DMS79 treated with DMSO at 0.1 percent for 48 hours (cell line): ENCODE data around the gene ENTREP3.
"Not testable (repeated sequence)": the region's sequence is repeated elsewhere in the genome, so short reads cannot be mapped to it uniquely, and the experiment has no call there.

Experiments used
- DNase-seq: peaks from one replicate; lab custom pipeline; 2025; lab: John Stamatoyannopoulos, UW

ENTREP3 gene

DNA sequence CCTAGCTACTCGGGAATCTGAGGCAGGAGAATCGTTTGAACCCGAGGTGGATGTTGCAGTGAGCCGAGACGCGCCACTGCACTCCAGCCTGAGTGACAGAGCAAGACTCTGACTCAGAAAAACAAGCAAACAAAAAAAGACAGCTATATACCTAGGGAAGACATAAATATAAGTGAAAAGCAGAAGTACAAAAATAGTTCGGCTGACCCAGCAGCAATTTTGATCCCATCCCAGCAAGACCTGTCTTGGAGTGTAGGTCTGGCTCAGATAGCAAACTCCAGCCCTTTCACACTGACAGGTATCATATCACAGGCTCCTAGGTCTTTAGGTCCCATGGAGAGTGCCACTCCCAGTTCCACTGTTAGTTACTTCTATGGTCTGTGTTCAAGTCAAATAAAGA is 32.2 kb downstream of the ENTREP3 start:
- DNase-seq, result no peak

DNA sequence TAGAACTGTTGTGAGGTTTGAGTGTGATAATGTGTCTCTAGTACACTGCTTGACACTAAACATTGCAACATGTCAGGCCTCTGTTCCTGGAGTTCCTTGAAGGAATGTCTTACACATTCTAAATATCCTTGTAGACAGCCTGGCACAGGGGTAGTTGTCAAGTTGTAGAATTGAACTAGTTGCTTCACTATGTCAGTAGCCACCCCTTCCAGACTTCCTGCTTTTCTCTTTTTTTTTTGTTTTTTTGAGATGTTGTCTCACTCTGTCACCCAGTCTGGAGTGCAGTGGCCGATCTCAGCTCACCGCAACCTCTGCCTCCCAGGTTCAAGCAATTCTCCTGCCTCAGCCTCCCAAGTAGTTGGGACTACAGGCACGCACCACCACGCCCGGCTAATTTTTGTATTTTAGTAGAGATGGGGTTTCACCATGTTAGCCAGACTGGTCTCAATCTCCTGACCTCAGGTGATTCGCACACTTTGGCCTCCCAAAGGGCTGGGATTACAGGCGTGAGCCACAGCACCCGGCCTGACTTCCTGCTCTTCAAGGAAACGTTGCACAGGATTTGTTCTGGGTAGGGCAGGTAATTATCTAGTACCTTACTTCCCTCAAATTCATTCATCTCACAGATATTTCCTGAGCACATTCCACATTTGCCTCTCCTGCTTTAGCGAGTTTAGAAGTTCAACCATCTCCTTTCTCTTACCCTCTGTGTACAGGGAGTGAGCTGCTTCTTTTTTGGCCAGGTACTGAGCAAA is 34.9 kb downstream of the ENTREP3 start:
- not testable (repeated sequence) for DNase-seq

DNA sequence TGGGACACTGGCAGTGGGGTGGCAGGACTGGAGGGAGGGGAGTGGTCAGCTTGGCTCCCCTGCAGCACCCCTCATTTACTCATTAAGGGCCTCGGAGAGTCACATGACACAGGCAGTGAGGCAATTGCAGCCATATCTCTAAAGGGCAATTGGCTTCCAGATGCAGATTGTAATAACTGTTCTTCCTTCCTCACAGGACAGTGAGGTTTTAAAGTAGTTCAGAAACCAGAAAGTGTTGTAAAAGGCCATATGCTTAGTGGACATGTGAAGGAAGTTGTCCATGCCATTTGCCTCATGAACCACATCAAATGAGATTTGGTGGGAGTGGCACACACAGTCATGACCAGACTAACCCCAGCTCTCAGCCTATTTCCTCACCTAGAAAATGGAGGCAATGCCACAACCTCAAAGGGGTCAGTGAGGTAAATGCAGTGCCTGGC is 35.7 kb downstream of the ENTREP3 start:
- peak; percentile 9 for DNase-seq

DNA sequence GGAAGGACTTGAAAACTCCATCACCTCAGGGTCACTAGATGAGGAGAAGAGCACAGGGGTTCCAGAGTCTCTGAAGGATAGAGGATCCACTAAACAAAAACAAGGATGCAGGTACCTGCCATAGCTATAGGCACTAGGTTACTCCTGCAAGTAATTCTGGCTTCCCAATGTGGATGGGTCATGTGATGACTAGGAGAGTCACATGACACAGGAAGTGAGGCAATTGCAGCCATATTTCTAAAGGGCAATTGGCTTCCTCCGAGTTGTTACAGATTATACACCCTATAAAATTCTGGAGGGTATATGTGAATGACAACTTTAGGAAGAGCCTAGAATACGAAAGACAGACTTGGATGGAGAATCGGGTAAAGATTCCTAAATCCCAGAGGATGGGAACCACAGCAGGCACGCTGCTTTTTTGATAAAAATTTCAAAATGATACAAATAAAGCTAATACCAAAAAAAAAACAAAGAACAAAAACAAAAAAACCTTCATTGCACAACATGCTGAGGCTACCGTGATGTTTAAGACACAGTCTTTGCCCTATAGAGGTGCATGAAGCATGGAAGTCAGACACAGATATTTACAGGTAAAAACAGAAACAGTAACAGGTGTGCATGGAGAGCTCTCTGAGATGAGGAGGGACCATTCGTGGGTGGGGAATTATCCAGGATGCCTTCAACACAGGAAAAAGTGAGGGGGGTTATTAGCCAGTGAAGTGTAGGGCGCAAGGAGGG is 36.3 kb downstream of the ENTREP3 start:
- no peak for DNase-seq

DNA sequence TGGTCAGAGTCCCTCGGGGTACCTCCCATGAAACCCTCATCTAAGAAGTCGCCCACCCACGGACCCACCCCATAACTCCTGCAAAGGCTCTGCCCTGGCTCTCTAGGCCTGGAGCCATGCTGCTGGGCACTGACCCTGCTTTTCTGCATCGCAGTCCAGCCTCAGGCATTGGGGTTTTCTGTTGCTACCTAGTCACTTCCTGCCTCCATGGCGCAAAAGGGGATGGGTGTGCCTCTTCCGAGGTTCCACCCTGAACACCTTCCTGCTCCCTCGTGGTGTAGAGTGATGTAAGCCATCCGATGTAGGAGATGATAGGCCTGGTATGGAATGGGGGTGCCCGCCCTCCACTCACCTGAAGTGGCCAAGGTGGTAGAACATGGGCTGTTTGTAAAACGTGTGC is 40.6 kb downstream of the ENTREP3 start:
- not testable (repeated sequence) for DNase-seq

DNA sequence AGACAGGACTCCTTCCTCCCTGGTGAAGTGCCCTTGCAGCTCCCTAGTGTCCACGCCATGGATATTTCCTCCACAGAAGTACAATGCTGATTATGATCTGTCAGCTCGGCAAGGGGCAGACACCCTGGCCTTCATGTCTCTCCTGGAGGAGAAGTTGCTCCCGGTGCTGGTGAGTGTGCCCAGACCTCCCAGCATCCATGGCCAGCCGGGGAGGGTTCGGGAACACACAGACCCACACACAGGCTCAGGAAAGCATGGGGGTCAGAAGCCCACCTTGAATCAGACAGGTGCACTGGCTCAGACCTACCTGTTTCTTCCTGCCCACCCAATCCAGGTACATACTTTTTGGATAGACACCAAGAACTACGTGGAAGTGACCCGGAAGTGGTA is 43.2 kb downstream of the ENTREP3 start:
- not testable (repeated sequence) for DNase-seq

DNA sequence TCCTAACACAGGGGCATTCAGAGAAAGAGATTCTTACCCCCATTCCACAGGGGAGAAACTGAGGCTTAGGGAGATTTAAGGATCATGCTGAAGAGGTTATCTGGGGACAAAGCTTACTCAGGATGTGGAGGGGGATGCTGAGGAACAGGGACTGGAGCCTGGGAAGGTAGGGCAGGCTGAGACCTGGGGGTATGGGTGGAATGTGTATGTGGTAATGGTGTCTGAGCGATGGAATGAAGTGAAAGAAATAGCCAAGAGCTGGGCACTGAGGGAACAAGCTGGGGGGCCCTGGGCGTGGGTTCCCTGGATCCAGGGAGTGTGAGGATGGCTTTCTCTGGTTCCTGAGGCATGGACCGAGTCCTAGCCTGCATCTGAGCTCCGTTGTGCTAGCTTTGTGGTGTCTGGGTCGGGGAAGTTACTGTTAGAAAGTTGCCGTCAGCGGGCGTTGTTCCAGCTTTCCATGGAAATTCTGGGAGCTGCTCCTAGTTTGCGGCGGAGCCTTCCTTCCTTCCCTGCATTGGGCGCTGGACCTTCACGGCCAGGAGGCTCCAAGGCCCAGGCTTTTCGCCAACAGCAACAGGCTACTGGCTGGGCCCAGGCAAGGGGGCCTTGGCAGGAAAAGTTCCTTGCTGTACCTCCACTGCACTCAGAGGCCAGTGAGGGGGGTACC is 43.8 kb downstream of the ENTREP3 start:
- not testable (repeated sequence) for DNase-seq

DNA sequence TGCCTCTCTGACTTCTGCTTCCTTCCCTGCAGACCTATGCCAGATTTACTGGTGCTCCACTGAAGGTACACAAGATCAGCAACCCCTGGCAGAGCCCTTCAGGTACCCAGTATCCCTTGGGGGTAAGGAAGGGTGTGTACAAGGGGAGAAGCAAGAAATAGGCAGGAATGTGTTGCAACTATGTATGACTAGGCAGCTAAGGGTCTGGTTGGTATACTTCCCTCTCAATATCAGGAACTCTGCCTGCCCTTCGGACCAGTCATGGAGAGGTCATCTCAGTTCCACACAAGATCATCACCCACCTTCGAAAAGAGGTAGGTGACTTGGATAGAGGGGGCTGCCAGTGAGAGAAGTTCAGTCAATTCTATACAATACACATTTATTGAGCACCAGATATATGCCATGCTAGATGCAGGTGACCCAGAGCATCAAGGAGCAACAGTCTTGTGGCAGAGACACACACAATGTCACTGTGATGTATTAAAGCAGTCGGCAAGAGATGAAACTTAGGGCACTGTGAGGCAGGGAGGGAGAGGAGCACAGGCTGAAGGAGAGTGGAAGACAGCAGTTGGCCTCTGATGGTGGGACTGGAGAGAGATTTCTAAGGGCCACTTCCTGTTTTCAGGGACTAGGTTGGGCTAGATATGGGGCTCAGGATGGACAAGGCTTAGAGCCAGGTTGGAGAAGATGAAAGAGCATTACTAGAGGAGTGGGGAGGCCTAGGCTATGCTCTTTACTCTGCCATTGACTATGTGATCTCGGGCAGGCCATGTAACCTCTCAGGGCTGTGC is 44.8 kb downstream of the ENTREP3 start:
- DNase-seq, result no peak

DNA sequence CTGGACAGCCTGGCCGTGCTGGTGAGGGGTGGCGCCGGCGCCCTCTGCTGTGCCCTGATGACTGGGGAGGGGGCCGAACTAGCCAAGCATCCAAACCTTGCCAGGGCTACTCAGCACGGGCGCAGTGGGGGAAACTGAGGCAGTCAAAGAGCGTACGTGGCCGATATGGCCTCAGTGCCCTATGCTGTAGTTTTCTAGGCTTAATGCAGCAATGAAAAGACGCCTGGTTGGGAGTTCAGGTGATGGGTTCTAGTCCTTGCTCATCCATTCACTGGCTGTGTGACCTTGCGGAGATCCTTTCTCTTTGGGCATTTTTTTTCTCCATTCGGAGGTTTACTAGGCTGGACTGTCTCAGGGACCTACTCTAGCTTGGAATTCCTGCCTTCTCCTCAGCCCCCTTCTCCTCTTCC is 46.0 kb downstream of the ENTREP3 start:
- DNase-seq, result no peak

DNA sequence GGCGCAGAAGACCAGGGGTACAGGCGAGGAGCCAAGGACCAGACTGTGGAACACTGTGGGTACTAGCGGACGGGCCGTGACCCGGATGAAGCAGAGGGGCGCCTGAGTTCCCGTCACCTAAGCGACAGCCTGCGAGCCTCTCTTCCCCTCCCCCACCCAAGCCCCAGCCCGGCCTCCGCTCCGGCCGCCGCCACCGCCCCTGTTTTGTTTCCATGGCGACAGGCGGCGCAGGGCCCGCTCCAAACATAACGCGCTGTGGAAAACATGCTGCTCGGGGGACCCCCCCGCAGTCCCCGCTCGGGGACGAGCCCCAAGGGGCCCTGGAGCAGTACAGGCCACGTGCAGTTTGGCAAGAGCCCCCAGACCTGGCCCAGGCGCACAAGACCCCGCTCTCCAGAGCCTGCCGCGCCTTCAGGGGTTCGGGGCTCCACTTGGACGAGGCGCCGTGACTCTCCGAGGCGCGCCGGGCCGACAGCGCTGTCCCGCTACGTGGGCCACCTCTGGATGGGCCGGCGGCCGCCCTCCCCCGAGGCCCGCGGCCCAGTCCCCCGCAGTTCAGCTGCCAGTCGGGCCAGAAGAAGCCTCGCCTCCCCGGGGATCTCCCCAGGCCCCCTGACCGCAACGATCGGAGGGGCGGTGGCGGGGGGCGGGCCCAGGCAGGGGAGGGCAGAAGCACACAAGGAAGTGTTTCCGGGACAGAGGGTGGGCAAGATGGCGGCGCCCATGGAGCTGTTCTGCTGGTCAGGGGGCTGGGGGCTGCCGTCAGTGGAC is 46.6 kb downstream of the ENTREP3 start, which contains the start of gene MTX1:
MTX1 (plus strand) TSS at position 155 of the 771 bp plus-strand sequence; CDS start at position 265, 110 bp downstream.
- peak; percentile 70 for DNase-seq

DNA sequence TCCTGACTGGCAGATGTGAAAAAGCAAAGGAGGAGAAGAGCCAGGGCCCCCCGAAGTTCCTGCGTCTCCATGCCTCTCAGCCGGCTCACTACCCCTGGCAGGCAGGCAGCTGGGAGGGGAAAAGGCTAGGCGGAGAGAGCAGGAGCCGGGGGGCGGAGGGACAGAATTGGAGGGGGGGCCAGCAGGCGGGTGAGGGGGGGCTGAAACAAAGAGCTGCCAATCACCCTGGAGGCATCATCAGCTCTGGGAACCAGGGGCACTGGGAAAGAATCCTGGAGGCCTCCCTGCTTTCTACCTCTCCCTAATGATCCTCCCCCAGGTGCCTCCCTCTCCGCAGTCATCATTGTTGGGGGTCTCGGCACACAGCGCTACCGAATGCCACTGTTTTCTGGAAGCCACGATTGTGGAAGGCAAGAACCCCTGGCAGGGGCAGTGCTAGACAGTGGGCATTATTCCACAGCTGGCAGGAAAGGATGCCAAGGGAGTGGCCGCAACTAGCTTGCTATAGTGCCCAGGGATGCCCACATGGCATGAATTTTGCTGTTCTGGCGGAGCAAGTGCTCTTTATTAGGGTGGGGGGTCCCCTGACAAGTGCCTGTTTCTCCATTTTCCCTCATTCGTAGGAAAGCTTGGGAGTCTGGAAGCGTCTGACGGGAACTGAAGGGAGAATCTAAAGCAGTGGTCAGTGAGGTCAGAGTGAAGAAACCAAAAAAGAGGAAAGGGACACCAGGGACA is 47.3 kb downstream of the ENTREP3 start, which contains the start of gene THBS3:
THBS3 (minus strand) TSS at position 92 of the 735 bp plus-strand sequence; CDS start at position 71, 21 bp downstream.
- peak; percentile 51 for DNase-seq

DNA sequence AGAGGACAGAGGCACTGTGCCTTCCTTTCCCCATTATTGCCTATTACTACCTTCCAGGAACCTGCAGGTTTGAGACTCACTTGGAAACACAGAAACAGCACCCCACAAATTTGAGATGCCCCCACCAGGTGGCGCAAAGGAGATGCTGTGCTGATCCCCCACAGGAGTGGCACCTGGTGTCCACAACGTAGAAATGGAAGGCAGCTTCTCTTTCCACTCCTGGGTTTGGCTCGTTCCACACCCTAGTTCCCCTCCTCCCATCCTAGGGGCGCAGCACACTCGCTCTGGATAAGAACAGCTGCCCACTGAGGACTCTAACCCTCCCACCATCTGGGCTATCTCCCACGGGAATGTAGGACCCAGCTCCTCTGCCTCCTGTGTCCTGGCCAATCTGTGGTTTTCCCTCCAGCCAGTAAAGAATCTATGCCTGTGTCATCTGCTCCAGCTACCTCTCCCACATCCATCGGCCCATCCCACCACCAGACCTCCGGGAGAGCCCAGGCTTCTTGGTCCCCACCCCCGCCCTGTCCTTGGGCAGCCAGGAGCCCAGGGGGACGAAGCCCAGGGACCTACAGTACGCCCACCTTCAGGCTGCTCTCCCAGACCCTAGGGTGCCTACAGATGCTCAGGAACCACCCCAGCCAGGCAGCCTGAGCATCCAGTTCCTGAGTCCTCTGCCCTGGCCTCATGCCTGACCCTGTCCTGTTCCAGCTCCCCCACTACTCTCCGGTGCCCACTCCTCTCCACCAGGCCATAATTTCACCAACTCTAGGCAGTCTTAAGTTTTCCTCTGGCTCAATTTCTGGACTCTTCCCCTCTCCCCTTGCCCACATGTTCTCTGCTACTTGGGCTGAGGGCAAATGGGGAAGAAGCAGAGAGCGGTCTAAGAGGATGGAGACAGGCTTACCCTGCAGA is 48.1 kb downstream of the ENTREP3 start:
- peak; percentile 68 for DNase-seq

DNA sequence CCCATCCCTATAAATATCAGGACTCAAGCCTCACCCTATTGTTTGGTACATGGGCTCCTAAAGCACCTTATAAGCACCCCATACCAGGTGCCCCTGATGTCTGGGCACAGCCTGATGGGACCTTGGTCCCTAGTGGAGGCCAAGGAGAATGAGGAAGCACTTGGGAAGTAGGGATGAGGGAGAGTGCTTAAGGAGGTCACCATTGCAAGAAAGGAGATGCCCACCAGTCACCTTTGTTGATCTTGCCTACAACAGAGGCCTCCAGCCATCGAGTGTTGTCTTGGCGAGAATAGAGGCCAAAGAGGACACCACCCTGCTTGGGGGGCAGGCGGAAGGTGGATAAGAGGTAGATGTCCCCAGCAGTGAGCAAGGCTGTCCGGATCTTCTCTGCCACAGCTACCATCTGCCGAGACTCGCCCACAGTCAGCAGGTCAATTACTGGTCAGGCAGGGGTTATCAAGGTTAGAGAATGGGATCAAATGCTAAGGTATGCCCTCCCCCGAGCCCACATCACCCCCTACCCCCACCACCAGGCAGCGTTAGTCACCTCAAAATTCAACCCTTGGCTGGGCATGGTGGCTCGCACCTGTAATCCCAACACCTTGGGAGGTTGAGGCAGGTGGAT is 49.2 kb downstream of the ENTREP3 start:
- DNase-seq, result no peak

DNA sequence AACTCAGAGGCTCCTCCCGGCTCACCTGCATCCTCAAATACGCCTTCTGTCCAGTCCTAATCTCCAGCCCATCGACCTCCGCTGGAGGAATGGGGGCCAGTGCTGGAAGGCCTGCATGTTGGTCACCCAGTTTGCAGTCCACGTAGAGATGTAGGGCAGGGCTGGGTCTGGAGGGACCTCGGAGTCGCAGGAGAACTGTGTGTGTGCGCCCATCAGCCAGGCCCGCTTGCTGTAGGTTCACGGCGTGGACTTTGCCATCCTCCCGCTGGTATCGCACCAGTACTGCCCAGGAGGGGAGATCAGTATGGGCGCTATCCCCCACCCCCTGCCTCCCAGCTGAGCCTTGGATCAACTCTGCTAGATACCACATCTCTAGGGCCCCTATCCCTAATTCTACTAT is 50.2 kb downstream of the ENTREP3 start:
- no peak for DNase-seq

DNA sequence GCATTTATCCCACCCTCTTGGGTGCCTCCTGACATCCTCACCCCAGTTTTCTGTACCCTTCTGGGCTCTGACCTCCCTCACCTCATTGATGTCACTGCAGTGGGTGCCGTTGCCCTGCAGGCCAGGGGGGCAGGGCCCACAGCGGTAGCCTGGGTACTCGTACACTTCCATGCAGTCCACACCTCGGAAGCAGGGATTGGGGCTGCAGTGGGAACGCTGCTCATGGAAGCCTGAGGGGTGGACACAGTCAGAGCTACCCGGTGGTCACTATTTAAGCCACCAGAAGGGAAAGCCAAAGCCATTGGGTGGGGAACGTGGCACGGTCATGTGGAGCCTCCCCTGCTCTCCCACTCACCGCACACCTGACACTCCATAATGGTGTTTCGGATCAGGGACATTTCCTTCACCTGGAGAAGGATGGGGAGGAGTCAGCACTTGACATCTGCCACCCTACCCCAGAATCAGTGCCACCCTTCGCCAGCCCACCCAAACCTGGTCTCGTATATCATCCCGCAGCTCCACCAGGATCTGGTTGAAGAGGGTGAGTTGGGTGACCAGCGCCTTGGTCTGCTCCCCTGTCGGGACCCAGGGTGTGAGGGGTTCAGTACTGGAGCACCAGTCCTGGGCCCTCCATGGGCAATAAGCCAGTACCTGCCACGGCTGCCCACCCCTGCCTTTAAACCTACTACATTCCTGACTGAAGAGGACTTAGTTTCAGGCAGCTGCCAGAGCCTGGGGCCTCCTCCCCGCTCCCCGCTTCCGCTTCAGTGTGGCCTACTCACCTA is 52.4 kb downstream of the ENTREP3 start:
- no peak for DNase-seq

DNA sequence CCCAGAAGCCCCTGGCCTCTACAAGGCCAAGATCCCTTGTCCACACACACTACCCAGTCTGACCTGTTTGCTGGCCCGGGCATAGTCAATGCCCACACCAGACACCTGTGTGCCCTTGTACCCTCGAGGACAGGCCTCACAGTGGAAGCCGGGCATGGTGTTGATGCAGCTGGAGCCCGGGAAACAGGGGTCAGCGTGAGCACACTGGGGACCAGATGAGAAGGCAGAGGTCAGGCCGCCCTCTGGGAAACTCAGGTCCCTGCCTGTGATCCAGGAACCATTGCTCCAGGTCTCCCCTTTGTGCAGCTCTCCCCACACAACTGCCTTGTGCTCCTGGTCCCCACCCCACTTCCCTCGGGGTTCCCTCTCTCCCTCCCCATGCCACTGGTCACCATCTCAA is 53.1 kb downstream of the ENTREP3 start:
- no peak for DNase-seq

DNA sequence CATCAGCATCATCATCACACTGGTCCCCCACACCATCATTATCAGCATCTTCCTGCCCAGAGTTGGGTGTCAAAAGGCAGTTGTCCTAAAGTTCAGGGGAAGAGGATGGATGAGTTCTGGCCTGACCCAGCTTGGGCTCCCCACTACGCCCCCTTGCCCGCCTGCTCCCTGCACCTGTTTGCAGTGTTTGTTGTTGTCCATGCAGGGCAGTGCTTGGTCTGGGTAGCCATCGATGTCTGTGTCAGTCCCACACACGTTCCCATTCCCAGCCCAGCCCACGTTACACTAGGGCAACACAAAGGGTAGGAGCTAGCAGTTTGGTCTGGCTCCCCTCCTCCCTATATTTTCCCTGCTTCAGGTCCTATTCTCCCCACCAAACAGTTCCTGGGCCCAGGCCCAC is 54.4 kb downstream of the ENTREP3 start:
- DNase-seq, result no peak

DNA sequence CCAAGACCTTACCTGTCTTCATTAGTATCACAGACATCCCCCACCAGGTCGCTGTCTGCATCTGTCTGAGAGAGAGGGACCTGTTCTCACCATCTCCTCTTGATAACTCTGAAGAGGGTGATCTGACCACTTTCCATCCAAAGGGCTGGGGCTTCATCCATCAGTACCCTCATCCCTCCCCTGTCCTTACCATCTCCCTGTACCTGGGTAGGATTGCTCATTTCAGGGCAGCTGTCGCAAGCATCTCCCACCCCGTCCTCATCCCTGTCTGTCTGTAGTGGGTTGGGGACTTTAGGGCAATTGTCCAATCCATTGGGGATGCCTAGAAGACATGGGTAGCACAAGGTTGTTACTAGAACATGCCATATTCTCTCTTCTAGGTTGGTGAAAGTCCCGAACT is 55.5 kb downstream of the ENTREP3 start:
- DNase-seq, result no peak
